Measurements from ENCODE around the gene FCF1. TPM values are rescaled to one million over a fixed set of nuclear protein-coding genes. Genes with fewer than 3 reads are reported as not detected.

FCF1 gene
- total and polyA plus RNA-seq, 2 experiments from 2014 or later: 12.3 to 43.6 TPM

DNA sequence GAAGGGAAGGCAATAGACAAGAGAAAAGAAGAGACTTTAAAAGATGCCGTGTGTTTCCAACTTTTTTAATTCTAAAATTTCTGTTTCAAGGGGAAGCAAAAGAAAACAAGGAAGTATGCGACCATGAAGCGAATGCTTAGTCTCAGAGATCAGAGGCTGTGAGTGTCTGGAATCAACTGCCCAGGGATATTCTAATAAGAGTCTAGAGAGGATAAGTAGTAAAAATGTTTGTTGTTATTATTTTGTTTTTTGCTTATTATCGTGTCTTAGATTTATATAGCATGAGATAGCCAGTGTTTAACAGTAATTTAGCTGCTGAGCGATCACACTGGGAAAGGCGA lies 421 bp downstream of the FCF1 start:
- Histone ChIP-seq H3K27ac (peak overlapping the region; percentile 77), H3K36me3 (replicated peaks; ENCODE audit: insufficient read depth, low read depth) (no peaks in the 10 kb centered on the region), H3K27me3 (no peaks in the 10 kb centered on the region), H3K9me2 (replicated peaks; ENCODE audit: insufficient read depth) (no peaks in the 10 kb centered on the region), H3K79me2 (peaks cover 60% of the 10 kb centered on the region), H3K4me3 (peak overlapping the region; percentile 87), H2AFZ (peak overlapping the region; percentile 88), H3K9me3 (ENCODE audit: low read depth) (no peaks in the 10 kb centered on the region), H3K4me1 (ENCODE audit: insufficient read depth) (peaks cover 6% of the 10 kb centered on the region), H3K4me2 (peak overlapping the region; percentile 87), H4K20me1 (ENCODE audit: insufficient read depth, poor library complexity, severe bottlenecking) (peaks cover 3% of the 10 kb centered on the region)
- DNase-seq (ENCODE audit: low spot score): no peak
- 34% methylated on average over 6 of the region's 6 CpGs for WGBS (ENCODE audit: low lambda C conversion rate, missing lambda C conversion rate)
- TF ChIP-seq EZH2phosphoT487 (IDR thresholded peaks at IDR 0.05; ENCODE audit: low read depth, severe bottlenecking, unreplicated experiment) (no peak), EZH2 (IDR thresholded peaks at IDR 0.05; ENCODE audit: borderline replicate concordance) (no peak)
- TF ChIP-seq, protein P1, sequence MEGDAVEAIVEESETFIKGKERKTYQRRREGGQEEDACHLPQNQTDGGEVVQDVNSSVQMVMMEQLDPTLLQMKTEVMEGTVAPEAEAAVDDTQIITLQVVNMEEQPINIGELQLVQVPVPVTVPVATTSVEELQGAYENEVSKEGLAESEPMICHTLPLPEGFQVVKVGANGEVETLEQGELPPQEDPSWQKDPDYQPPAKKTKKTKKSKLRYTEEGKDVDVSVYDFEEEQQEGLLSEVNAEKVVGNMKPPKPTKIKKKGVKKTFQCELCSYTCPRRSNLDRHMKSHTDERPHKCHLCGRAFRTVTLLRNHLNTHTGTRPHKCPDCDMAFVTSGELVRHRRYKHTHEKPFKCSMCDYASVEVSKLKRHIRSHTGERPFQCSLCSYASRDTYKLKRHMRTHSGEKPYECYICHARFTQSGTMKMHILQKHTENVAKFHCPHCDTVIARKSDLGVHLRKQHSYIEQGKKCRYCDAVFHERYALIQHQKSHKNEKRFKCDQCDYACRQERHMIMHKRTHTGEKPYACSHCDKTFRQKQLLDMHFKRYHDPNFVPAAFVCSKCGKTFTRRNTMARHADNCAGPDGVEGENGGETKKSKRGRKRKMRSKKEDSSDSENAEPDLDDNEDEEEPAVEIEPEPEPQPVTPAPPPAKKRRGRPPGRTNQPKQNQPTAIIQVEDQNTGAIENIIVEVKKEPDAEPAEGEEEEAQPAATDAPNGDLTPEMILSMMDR (IDR thresholded peaks at IDR 0.05; ENCODE audit: poor library complexity): no peak

DNA sequence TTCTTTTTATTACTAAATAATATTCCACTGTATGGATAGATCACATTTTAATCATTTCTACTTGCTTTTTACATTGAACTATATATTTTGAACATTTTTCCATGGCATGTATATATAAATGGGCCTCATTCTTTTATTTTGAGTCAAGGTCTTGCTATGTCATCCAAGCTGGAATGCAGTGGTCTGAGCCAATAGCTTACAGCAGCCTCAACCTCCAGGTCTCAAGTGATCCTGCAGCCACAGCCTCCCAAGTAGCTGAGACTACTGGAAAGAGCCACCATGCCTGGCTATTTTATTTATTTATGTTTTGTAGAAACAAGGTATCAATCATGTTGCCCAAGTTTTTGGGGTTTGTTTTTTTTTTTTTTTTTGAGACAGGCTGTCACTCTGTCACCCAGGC lies 7.6 kb downstream of the FCF1 start:
- Histone ChIP-seq H3K4me1 (ENCODE audit: insufficient read depth) (no peaks in the 10 kb centered on the region), H3K9me3 (ENCODE audit: low read depth) (no peaks in the 10 kb centered on the region), H4K20me1 (ENCODE audit: insufficient read depth, poor library complexity, severe bottlenecking) (no peaks in the 10 kb centered on the region), H3K79me2 (no peaks in the 10 kb centered on the region), H2AFZ (no peak overlapping the region), H3K4me3 (no peak overlapping the region), H3K27me3 (no peaks in the 10 kb centered on the region), H3K4me2 (no peak overlapping the region), H3K9me2 (replicated peaks; ENCODE audit: insufficient read depth) (no peaks in the 10 kb centered on the region), H3K27ac (no peak overlapping the region), H3K36me3 (replicated peaks; ENCODE audit: insufficient read depth, low read depth) (no peaks in the 10 kb centered on the region)
- TF ChIP-seq EZH2 (IDR thresholded peaks at IDR 0.05; ENCODE audit: borderline replicate concordance) (no peak), EZH2phosphoT487 (IDR thresholded peaks at IDR 0.05; ENCODE audit: low read depth, severe bottlenecking, unreplicated experiment) (no peak)
- TF ChIP-seq, protein P1 (IDR thresholded peaks at IDR 0.05; ENCODE audit: poor library complexity): no peak
- no peak for DNase-seq (ENCODE audit: low spot score)

DNA sequence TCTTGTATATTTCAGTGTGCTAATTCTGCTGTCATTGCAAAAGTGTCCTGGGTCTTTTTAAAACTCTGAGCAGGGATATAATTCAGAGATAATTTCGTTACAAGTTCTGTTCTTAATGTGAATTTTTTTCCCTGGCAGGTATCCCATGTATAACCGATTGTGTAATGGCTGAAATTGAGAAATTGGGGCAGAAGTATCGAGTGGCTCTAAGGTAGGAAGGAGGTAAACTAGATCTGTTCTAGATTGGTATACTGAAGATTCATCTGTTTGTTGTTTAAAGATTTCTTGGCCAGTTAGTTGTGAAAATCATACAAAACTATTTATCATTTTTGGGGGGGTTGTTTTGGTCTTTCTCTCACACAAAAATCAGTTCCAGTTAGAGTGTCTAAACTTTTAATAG lies 10.2 kb downstream of the FCF1 start:
- 99% methylated on average over 3 of the region's 3 CpGs for WGBS (ENCODE audit: low lambda C conversion rate, missing lambda C conversion rate)
- Histone ChIP-seq H3K4me2 (no peak overlapping the region), H3K27me3 (no peaks in the 10 kb centered on the region), H3K27ac (no peak overlapping the region), H3K9me3 (ENCODE audit: low read depth) (no peaks in the 10 kb centered on the region), H3K79me2 (no peaks in the 10 kb centered on the region), H3K4me1 (ENCODE audit: insufficient read depth) (no peaks in the 10 kb centered on the region), H4K20me1 (ENCODE audit: insufficient read depth, poor library complexity, severe bottlenecking) (no peaks in the 10 kb centered on the region), H3K36me3 (replicated peaks; ENCODE audit: insufficient read depth, low read depth) (no peaks in the 10 kb centered on the region), H3K4me3 (no peak overlapping the region), H3K9me2 (replicated peaks; ENCODE audit: insufficient read depth) (no peaks in the 10 kb centered on the region), H2AFZ (no peak overlapping the region)
- no peak for DNase-seq (ENCODE audit: low spot score)
- TF ChIP-seq EZH2phosphoT487 (IDR thresholded peaks at IDR 0.05; ENCODE audit: low read depth, severe bottlenecking, unreplicated experiment): no peak
- TF ChIP-seq EZH2 (IDR thresholded peaks at IDR 0.05; ENCODE audit: borderline replicate concordance): no peak
- TF ChIP-seq, protein P1 (IDR thresholded peaks at IDR 0.05; ENCODE audit: poor library complexity): no peak

DNA sequence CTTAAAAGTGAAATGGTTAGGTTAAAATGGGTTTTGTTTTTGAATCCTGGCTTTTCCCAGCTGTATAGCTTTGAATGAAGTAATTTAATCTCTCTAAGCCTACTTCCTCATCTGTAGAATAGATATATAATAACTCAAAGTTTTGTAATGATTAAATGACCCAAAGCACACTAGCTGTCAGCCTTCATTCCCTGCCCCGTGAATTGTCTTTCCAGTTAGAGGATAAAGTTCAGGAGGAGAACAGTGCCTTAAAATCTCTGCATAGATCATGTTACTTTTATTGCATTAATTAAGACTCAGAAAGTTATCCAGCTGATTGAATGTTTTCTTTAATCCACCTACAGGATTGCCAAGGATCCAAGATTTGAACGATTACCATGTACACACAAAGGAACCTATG lies 19.4 kb downstream of the FCF1 start:
- Histone ChIP-seq H3K27me3 (no peaks in the 10 kb centered on the region), H4K20me1 (ENCODE audit: insufficient read depth, poor library complexity, severe bottlenecking) (no peaks in the 10 kb centered on the region), H3K4me1 (ENCODE audit: insufficient read depth) (no peaks in the 10 kb centered on the region), H3K4me3 (no peak overlapping the region), H3K36me3 (replicated peaks; ENCODE audit: insufficient read depth, low read depth) (no peaks in the 10 kb centered on the region), H3K79me2 (no peaks in the 10 kb centered on the region), H3K9me3 (ENCODE audit: low read depth) (no peaks in the 10 kb centered on the region), H3K9me2 (replicated peaks; ENCODE audit: insufficient read depth) (no peaks in the 10 kb centered on the region), H3K27ac (no peak overlapping the region), H3K4me2 (no peak overlapping the region), H2AFZ (no peak overlapping the region)
- DNase-seq (ENCODE audit: low spot score): no peak
- 74% methylated on average over 2 of the region's 2 CpGs for WGBS (ENCODE audit: low lambda C conversion rate, missing lambda C conversion rate)
- no peak for TF ChIP-seq EZH2phosphoT487 (IDR thresholded peaks at IDR 0.05; ENCODE audit: low read depth, severe bottlenecking, unreplicated experiment)
- no peak for TF ChIP-seq EZH2 (IDR thresholded peaks at IDR 0.05; ENCODE audit: borderline replicate concordance)
- TF ChIP-seq, protein P1 (IDR thresholded peaks at IDR 0.05; ENCODE audit: poor library complexity): no peak
